ENCODE measurements around the gene RPAP2.
A peak's percentile ranks its signal among the peaks of the same experiment; 100 is the strongest.

RPAP2 gene

GRCh38 chr1:92291372-92291999, 7.4 kb upstream of the RPAP2 start:
- FAIRE-seq (no peak), DNase-seq (ENCODE audit: insufficient read length, low spot score) (no peak)
- TF ChIP-seq POLR2A (IDR thresholded peaks at IDR 0.05; ENCODE audit: low read depth, low read length) (no peak), PAX5 (IDR thresholded peaks at IDR 0.05; ENCODE audit: insufficient read depth, low read length, severe bottlenecking) (no peak), POU2F2 (IDR thresholded peaks at IDR 0.05; ENCODE audit: low read depth, low read length) (no peak), POLR2AphosphoS5 (IDR thresholded peaks at IDR 0.05; ENCODE audit: low read depth, low read length) (no peak), TAF1 (IDR thresholded peaks at IDR 0.05; ENCODE audit: low read depth, low read length) (no peak), SPI1 (IDR thresholded peaks at IDR 0.05; ENCODE audit: low read depth, low read length) (no peak)

GRCh38 chr1:92298213-92298572, 666 bp upstream of the RPAP2 start:
- FAIRE-seq (no peak), DNase-seq (ENCODE audit: insufficient read length, low spot score) (no peak)
- TF ChIP-seq TAF1 (IDR thresholded peaks at IDR 0.05; ENCODE audit: low read depth, low read length) = no peak
- TF ChIP-seq SPI1 (IDR thresholded peaks at IDR 0.05; ENCODE audit: low read depth, low read length) = no peak
- TF ChIP-seq PAX5 (IDR thresholded peaks at IDR 0.05; ENCODE audit: insufficient read depth, low read length, severe bottlenecking) = no peak
- no peak for TF ChIP-seq POLR2A (IDR thresholded peaks at IDR 0.05; ENCODE audit: low read depth, low read length)
- TF ChIP-seq POLR2AphosphoS5 (IDR thresholded peaks at IDR 0.05; ENCODE audit: low read depth, low read length) = no peak
- TF ChIP-seq POU2F2 (IDR thresholded peaks at IDR 0.05; ENCODE audit: low read depth, low read length) = no peak

- no peak for DNase-seq (ENCODE audit: insufficient read length, low spot score)
- TF ChIP-seq POLR2A (IDR thresholded peaks at IDR 0.05; ENCODE audit: low read depth, low read length) (no peak), POU2F2 (IDR thresholded peaks at IDR 0.05; ENCODE audit: low read depth, low read length) (no peak), TAF1 (IDR thresholded peaks at IDR 0.05; ENCODE audit: low read depth, low read length) (no peak), POLR2AphosphoS5 (IDR thresholded peaks at IDR 0.05; ENCODE audit: low read depth, low read length) (no peak), PAX5 (IDR thresholded peaks at IDR 0.05; ENCODE audit: insufficient read depth, low read length, severe bottlenecking) (no peak), SPI1 (IDR thresholded peaks at IDR 0.05; ENCODE audit: low read depth, low read length) (no peak)
- peak; percentile 88 for FAIRE-seq
These were observed 755 bp downstream of the RPAP2 start for GRCh38 chr1:92299477-92300150.

GRCh38 chr1:92301021-92301420, 2.2 kb downstream of the RPAP2 start:
- FAIRE-seq (no peak), DNase-seq (ENCODE audit: insufficient read length, low spot score) (no peak)

GRCh38 chr1:92306020-92306419, 7.2 kb downstream of the RPAP2 start:
- DNase-seq (ENCODE audit: insufficient read length, low spot score) (no peak), FAIRE-seq (peak; percentile 74)
- TF ChIP-seq TAF1 (IDR thresholded peaks at IDR 0.05; ENCODE audit: low read depth, low read length) (no peak), POU2F2 (IDR thresholded peaks at IDR 0.05; ENCODE audit: low read depth, low read length) (no peak), SPI1 (IDR thresholded peaks at IDR 0.05; ENCODE audit: low read depth, low read length) (0 out of 2 replicates have a peak, but pooled peaks have one; percentile 2), PAX5 (IDR thresholded peaks at IDR 0.05; ENCODE audit: insufficient read depth, low read length, severe bottlenecking) (no peak), POLR2A (IDR thresholded peaks at IDR 0.05; ENCODE audit: low read depth, low read length) (no peak)

More at GRCh38 chr1:92301021-92301420, 2.2 kb downstream of the RPAP2 start:
- TF ChIP-seq TAF1 (IDR thresholded peaks at IDR 0.05; ENCODE audit: low read depth, low read length) = no peak
- no peak for TF ChIP-seq SPI1 (IDR thresholded peaks at IDR 0.05; ENCODE audit: low read depth, low read length)
- TF ChIP-seq POU2F2 (IDR thresholded peaks at IDR 0.05; ENCODE audit: low read depth, low read length) = no peak
- TF ChIP-seq PAX5 (IDR thresholded peaks at IDR 0.05; ENCODE audit: insufficient read depth, low read length, severe bottlenecking) = no peak
- no peak for TF ChIP-seq POLR2A (IDR thresholded peaks at IDR 0.05; ENCODE audit: low read depth, low read length)
- no peak for TF ChIP-seq POLR2AphosphoS5 (IDR thresholded peaks at IDR 0.05; ENCODE audit: low read depth, low read length)

DNA sequence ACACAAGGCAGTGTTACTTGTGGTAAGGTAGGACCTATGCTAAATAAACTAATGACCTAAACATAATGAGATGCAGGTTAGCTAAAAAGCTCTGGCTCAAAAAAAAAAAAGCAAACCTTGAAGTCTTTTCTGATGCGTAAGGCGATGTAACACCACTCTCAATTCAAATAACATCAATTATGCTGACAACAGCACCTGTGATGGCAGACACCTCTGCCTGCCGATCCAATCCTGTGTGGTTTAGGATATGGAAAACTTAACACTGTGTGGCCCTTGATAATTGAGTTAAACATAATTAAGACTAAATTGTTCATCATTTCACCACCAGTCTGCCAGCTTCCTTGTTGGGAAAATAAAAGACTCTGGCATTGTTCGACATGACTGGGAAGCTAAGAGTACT, 9.1 kb downstream of the RPAP2 start:
- FAIRE-seq (no peak), DNase-seq (ENCODE audit: insufficient read length, low spot score) (no peak)
- TF ChIP-seq POLR2AphosphoS5 (IDR thresholded peaks at IDR 0.05; ENCODE audit: low read depth, low read length) (no peak), TAF1 (IDR thresholded peaks at IDR 0.05; ENCODE audit: low read depth, low read length) (no peak), PAX5 (IDR thresholded peaks at IDR 0.05; ENCODE audit: insufficient read depth, low read length, severe bottlenecking) (no peak), POLR2A (IDR thresholded peaks at IDR 0.05; ENCODE audit: low read depth, low read length) (no peak), POU2F2 (IDR thresholded peaks at IDR 0.05; ENCODE audit: low read depth, low read length) (no peak)

DNA sequence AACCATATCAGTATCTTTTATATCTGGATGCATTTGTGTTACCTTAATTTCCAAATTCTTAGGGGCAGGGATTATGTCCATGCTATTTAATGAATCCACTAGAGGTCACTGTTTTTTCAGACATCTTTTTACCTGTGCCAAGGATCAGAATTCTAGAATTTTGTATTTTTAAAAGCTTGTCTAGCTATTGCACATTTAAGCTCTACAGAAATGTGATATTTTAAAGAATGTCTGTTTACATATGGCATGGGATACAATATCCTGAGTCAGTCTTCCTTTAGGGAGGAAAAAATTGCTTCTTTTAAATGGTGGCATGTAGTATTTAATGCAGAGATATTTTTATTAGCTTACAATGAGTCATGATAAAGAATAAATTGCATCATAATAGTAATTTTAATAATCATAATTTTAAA, 11.3 kb downstream of the RPAP2 start:
- DNase-seq (ENCODE audit: insufficient read length, low spot score) = no peak
- FAIRE-seq = no peak
- no peak for TF ChIP-seq TAF1 (IDR thresholded peaks at IDR 0.05; ENCODE audit: low read depth, low read length)
- TF ChIP-seq SPI1 (IDR thresholded peaks at IDR 0.05; ENCODE audit: low read depth, low read length) = no peak
- TF ChIP-seq PAX5 (IDR thresholded peaks at IDR 0.05; ENCODE audit: insufficient read depth, low read length, severe bottlenecking) = no peak

DNA sequence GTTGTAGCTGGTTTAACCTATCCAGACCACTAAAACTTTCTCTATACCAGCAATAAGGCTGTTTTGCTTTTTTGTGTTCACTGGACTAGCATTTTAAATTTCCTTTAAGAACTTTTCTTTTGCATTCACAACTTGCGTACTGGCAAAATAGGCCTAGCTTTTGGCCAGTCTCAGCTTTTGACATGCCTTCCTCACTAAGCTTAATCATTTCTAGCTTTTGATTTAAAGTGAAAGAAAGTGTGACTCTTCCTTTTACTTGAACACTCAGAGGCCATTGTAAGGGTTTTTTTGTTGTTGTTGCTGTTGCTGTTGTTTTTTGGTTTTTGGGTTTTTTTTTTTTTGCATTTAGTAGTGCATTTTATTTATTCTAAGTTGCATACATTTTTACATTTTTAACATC, 15.2 kb downstream of the RPAP2 start:
- TF ChIP-seq TAF1 (IDR thresholded peaks at IDR 0.05; ENCODE audit: low read depth, low read length) (no peak), POLR2AphosphoS5 (IDR thresholded peaks at IDR 0.05; ENCODE audit: low read depth, low read length) (no peak), POU2F2 (IDR thresholded peaks at IDR 0.05; ENCODE audit: low read depth, low read length) (no peak), POLR2A (IDR thresholded peaks at IDR 0.05; ENCODE audit: low read depth, low read length) (no peak)
- FAIRE-seq = no peak

GRCh38 chr1:92315766-92316599, 17.1 kb downstream of the RPAP2 start:
- FAIRE-seq = peak; percentile 26
- TF ChIP-seq POU2F2 (IDR thresholded peaks at IDR 0.05; ENCODE audit: low read depth, low read length) (no peak), TAF1 (IDR thresholded peaks at IDR 0.05; ENCODE audit: low read depth, low read length) (no peak), SPI1 (IDR thresholded peaks at IDR 0.05; ENCODE audit: low read depth, low read length) (no peak), PAX5 (IDR thresholded peaks at IDR 0.05; ENCODE audit: insufficient read depth, low read length, severe bottlenecking) (no peak)
- DNase-seq (ENCODE audit: insufficient read length, low spot score) = no peak

More for the DNA sequence above, 15.2 kb downstream of the RPAP2 start:
- no peak for DNase-seq (ENCODE audit: insufficient read length, low spot score)

Measured in GM12891 (cell line).